NCI-H187 treated with DMSO at 0.1 percent for 48 hours (cell line): ENCODE measurements around the gene PPP2R5E.
A peak's percentile ranks its signal among the peaks of the same experiment; 100 is the strongest.
"Not testable (repeated sequence)": the region's sequence is repeated elsewhere in the genome, so short reads cannot be mapped to it uniquely, and the experiment has no call there.

ENCODE experiments used
- DNase-seq: peaks from one replicate; lab custom pipeline; 2025; lab: John Stamatoyannopoulos, UW

PPP2R5E gene

GRCh38 chr14:63543000-63543825, at the start of gene PPP2R5E:
Gene PPP2R5E, minus strand, starts transcription at chr14:63543377. Its CDS starts 3,692 bp downstream, at chr14:63539685.
- DNase-seq: peak; percentile 98

GRCh38 chr14:63583046-63583445, 39.9 kb upstream of the PPP2R5E start:
- DNase-seq: not testable (repeated sequence)

- no peak for DNase-seq
These were observed 38.3 kb upstream of the PPP2R5E start for GRCh38 chr14:63581491-63581890.

- DNase-seq: no peak
These were observed 35.1 kb upstream of the PPP2R5E start for GRCh38 chr14:63578300-63578699.

GRCh38 chr14:63573581-63573980, 30.4 kb upstream of the PPP2R5E start:
- no peak for DNase-seq

GRCh38 chr14:63565448-63565847, 22.3 kb upstream of the PPP2R5E start:
- no peak for DNase-seq

- no peak for DNase-seq
These were observed 21.1 kb upstream of the PPP2R5E start for GRCh38 chr14:63564318-63564717.

GRCh38 chr14:63563370-63564026, 20.3 kb upstream of the PPP2R5E start:
- DNase-seq: no peak

- DNase-seq: no peak
These were observed 19.2 kb upstream of the PPP2R5E start for GRCh38 chr14:63562405-63562804.

GRCh38 chr14:63555572-63555971, 12.4 kb upstream of the PPP2R5E start:
- no peak for DNase-seq

- no peak for DNase-seq
These were observed 8.2 kb upstream of the PPP2R5E start for GRCh38 chr14:63551332-63551731.

GRCh38 chr14:63547798-63548335, 4.7 kb upstream of the PPP2R5E start:
- no peak for DNase-seq

GRCh38 chr14:63545431-63545830, 2.3 kb upstream of the PPP2R5E start:
- no peak for DNase-seq

- no peak for DNase-seq
These were observed 1.6 kb upstream of the PPP2R5E start for GRCh38 chr14:63544591-63545299.

- DNase-seq: no peak
These were observed 739 bp upstream of the PPP2R5E start for GRCh38 chr14:63543826-63544406.

GRCh38 chr14:63542231-63542999, 762 bp downstream of the PPP2R5E start:
- DNase-seq: no peak

GRCh38 chr14:63535918-63536317, 7.3 kb downstream of the PPP2R5E start:
- no peak for DNase-seq

GRCh38 chr14:63533474-63533873, 9.7 kb downstream of the PPP2R5E start:
- no peak for DNase-seq

GRCh38 chr14:63524537-63525155, 18.5 kb downstream of the PPP2R5E start:
- DNase-seq: no peak

- no peak for DNase-seq
These were observed 19.3 kb downstream of the PPP2R5E start for GRCh38 chr14:63523735-63524426.
